ENCODE results near the gene RLF. TPM values are rescaled to one million over a fixed set of nuclear protein-coding genes. Genes with fewer than 3 reads are reported as not detected.

RLF gene
- total RNA-seq, 1 experiment from 2014 or later = 15.7 TPM

GRCh38 chr1:40151457-40152079 lies 9.6 kb upstream of the RLF start:
- BruUV-seq (replicated peaks) = no TSS peak
- H3K4me3 ChIP-seq (ENCODE audit: low read depth in 2 of 2, low read length in 2 of 2) = no peak overlapping the region
- ATAC-seq (no peak), DNase-seq (ENCODE audit: low read depth, low spot score) (no peak)
- H3K27ac ChIP-seq (ENCODE audit: low read length) = no peak overlapping the region
- H3K36me3 ChIP-seq (ENCODE audit: control insufficient read depth, insufficient read depth, low read length) = no peaks in the 10 kb centered on the region
- intact Hi-C loops (cut with micrococcal nuclease; ENCODE audit: unreplicated experiment) = loop anchor here (2.0 kb wide), 1 partner anchor 187 kb away; no protein-coding TSS in a partner anchor
- ChIA-PET POLR2A (no interaction called here), CTCF (interaction anchor here (0.6 to 2.1 kb wide), 5 partner anchors 8 to 284 kb away, joined by 3 to 18 read pairs (median 7); no protein-coding TSS in a partner anchor)
- no peaks in the 10 kb centered on the region for H3K9me3 ChIP-seq (ENCODE audit: control insufficient read depth, insufficient read depth, low read depth, low read length)
- TF ChIP-seq, protein P1, sequence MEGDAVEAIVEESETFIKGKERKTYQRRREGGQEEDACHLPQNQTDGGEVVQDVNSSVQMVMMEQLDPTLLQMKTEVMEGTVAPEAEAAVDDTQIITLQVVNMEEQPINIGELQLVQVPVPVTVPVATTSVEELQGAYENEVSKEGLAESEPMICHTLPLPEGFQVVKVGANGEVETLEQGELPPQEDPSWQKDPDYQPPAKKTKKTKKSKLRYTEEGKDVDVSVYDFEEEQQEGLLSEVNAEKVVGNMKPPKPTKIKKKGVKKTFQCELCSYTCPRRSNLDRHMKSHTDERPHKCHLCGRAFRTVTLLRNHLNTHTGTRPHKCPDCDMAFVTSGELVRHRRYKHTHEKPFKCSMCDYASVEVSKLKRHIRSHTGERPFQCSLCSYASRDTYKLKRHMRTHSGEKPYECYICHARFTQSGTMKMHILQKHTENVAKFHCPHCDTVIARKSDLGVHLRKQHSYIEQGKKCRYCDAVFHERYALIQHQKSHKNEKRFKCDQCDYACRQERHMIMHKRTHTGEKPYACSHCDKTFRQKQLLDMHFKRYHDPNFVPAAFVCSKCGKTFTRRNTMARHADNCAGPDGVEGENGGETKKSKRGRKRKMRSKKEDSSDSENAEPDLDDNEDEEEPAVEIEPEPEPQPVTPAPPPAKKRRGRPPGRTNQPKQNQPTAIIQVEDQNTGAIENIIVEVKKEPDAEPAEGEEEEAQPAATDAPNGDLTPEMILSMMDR (IDR thresholded peaks at IDR 0.05) = no peak
- TF ChIP-seq TCF7L2 (IDR thresholded peaks at IDR 0.05; ENCODE audit: low read depth, low read length) = no peak
- no peak for TF ChIP-seq REST (IDR thresholded peaks at IDR 0.05; ENCODE audit: insufficient read depth in 1 of 2, low read depth in 2 of 2, low read length in 1 of 2)
- no peak for TF ChIP-seq SIN3A (IDR thresholded peaks at IDR 0.05; ENCODE audit: borderline replicate concordance, insufficient read depth, low read depth, low read length)
- no peak for TF ChIP-seq POLR2AphosphoS5 (IDR thresholded peaks at IDR 0.05; ENCODE audit: low read depth, low read length)
- H3K4me1 ChIP-seq (ENCODE audit: control insufficient read depth, insufficient read depth, low read length) = no peaks in the 10 kb centered on the region; the same call in 1 of the 2 replicates
- H3K27me3 ChIP-seq (ENCODE audit: control insufficient read depth, insufficient read depth, low read length) = peaks cover 5% of the 10 kb centered on the region; the same call in 1 of the 2 replicates
- in situ Hi-C loops (cut with HindIII; ENCODE audit: low pct_unique_long_range_greater_than_20kb, low sequenced_read_pairs) = no loop called here

DNA sequence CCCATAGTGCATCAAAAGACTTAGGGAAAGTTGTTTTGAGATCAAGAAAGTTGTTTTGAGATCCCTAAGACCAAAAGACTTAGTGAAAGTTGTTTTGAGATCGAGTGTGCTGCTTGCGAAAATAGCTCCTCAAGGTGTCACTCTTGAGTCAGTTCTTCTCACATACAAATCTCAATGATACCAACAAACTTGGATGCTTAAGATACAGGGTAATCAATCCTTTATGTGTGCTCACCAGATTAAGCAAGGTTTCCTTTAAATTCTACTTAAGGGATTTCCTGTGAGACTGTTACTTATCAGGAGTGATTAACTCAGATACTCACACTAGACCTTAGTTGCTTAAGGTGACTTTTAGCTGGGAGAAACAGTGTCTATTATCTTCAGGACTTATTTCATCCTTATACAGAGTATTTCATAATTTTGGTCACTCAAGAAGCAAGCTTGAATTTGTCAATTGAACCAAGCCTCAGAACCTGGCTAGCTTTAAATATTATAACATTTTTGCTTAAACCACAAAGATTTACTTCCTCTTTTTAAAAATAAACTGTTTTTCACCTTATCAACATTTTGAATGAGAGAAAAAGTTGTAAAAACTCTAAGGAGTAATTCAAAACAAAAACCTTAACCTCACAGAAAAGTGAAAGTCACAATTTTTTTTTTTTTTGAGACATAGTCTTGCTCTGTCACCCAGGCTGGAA lies 8.0 kb upstream of the RLF start:
- Histone ChIP-seq H3K27ac (ENCODE audit: low read length) (no peak overlapping the region), H3K4me3 (ENCODE audit: low read depth in 2 of 2, low read length in 2 of 2) (peak overlapping the region in 1 of 2 experiments; percentile 15; a peak in 2 of 4 replicates), H3K9me3 (ENCODE audit: control insufficient read depth, insufficient read depth, low read depth, low read length) (no peaks in the 10 kb centered on the region), H3K27me3 (ENCODE audit: control insufficient read depth, insufficient read depth, low read length) (no peaks in the 10 kb centered on the region; the same call in 1 of the 2 replicates), H3K4me1 (ENCODE audit: control insufficient read depth, insufficient read depth, low read length) (no peaks in the 10 kb centered on the region; the same call in 1 of the 2 replicates), H3K36me3 (ENCODE audit: control insufficient read depth, insufficient read depth, low read length) (no peaks in the 10 kb centered on the region)
- DNase-seq (ENCODE audit: low read depth, low spot score) = peak; percentile 59
- no TSS peak for BruUV-seq (replicated peaks)
- intact Hi-C loops (cut with micrococcal nuclease; ENCODE audit: unreplicated experiment) = loop anchor here (2.0 kb wide), 1 partner anchor 186 kb away; no protein-coding TSS in a partner anchor
- ChIA-PET POLR2A (interaction anchor here (0.6 kb wide), 1 partner anchor 261 kb away, joined by 6 read pairs; no protein-coding TSS in a partner anchor), CTCF (interaction anchor here (0.5 to 2.1 kb wide), 11 partner anchors 9 to 439 kb away, joined by 3 to 18 read pairs (median 7); no protein-coding TSS in a partner anchor)
- ATAC-seq = peak; percentile 70
- in situ Hi-C loops (cut with HindIII; ENCODE audit: low pct_unique_long_range_greater_than_20kb, low sequenced_read_pairs) = no loop called here
- TF ChIP-seq, protein P1 (IDR thresholded peaks at IDR 0.05) = peak; percentile 79; the same call in 1 of the 2 replicates
- TF ChIP-seq REST (IDR thresholded peaks at IDR 0.05; ENCODE audit: insufficient read depth in 1 of 2, low read depth in 2 of 2, low read length in 1 of 2) = no peak
